Mesenchymal stem cell (in vitro differentiated cells and primary cell): ENCODE data around the gene PSMC2.
"Not testable (repeated sequence)": the region's sequence is repeated elsewhere in the genome, so short reads cannot be mapped to it uniquely, and the experiment has no call there.

ENCODE experiments used
- DNase-seq: peaks from one replicate; pipeline ENCODE4 v3.0.0-alpha.2; 2013
- H2AFZ ChIP-seq: one replicate; pipeline ENCODE4 v1.6.1; 2013; ENCODE audit warnings: low read depth, mild to moderate bottlenecking, control low read depth, inconsistent platforms, low read length, moderate library complexity
- H2AK5ac ChIP-seq: 2 replicates; pipeline ENCODE4 v1.6.1; 2013; ENCODE audit warnings: low read length, moderate library complexity, mild to moderate bottlenecking, inconsistent platforms; ENCODE audit not compliant: severe bottlenecking
- H2BK120ac ChIP-seq: one replicate; pipeline ENCODE4 v1.6.1; 2013; ENCODE audit warnings: low read depth, mild to moderate bottlenecking, inconsistent platforms, low read length, moderate library complexity
- H2BK12ac ChIP-seq, 2 experiments: one replicate each; pipeline ENCODE4 v1.6.1; 2013; ENCODE audit warnings: inconsistent platforms in 2 of 2, low read length in 2 of 2, mild to moderate bottlenecking in 2 of 2, moderate library complexity in 2 of 2, control low read depth in 1 of 2
- H2BK15ac ChIP-seq: one replicate; pipeline ENCODE4 v1.6.1; 2013; ENCODE audit warnings: mild to moderate bottlenecking, low read depth, inconsistent platforms; ENCODE audit not compliant: poor library complexity, severe bottlenecking
- H2BK5ac ChIP-seq: 2 replicates; pipeline ENCODE4 v1.6.1; 2013; ENCODE audit warnings: low read depth, mild to moderate bottlenecking, low read length, control low read depth, inconsistent platforms; ENCODE audit not compliant: poor library complexity, severe bottlenecking
- H3K14ac ChIP-seq, 2 experiments: one replicate each; pipeline ENCODE4 v1.6.1; 2013; ENCODE audit warnings: inconsistent platforms in 2 of 2, low read length in 2 of 2, control low read depth in 1 of 2, mild to moderate bottlenecking in 1 of 2, moderate library complexity in 1 of 2
- H3K18ac ChIP-seq, 2 experiments: one replicate each; pipeline ENCODE4 v1.6.1; 2013; ENCODE audit warnings: inconsistent platforms in 2 of 2, low read length in 2 of 2, control low read depth in 1 of 2, low read depth in 1 of 2, mild to moderate bottlenecking in 1 of 2
- H3K23ac ChIP-seq, 2 experiments: one replicate each; pipeline ENCODE4 v1.6.1; 2013; ENCODE audit warnings: inconsistent platforms in 2 of 2, low read length in 2 of 2, mild to moderate bottlenecking in 2 of 2, moderate library complexity in 2 of 2, control low read depth in 1 of 2
- H3K27ac ChIP-seq: 2 replicates; pipeline ENCODE4 v1.5.1; 2013; ENCODE audit warnings: mild to moderate bottlenecking, moderate library complexity, low read length, control low read depth, inconsistent platforms; ENCODE audit not compliant: poor library complexity, severe bottlenecking
- H3K27me3 ChIP-seq, 2 experiments: 2 replicates each; pipeline versions ENCODE4 v1.6.1 to v1.7.0; 2013; ENCODE audit warnings: low read length in 2 of 2, mild to moderate bottlenecking in 2 of 2, moderate library complexity in 2 of 2, control low read depth in 1 of 2, inconsistent platforms in 1 of 2; ENCODE audit not compliant: control insufficient read depth in 1 of 2, insufficient read depth in 1 of 2
- H3K36me3 ChIP-seq, 2 experiments: 2 replicates each; pipeline versions ENCODE4 v1.6.1 to v1.7.0; 2013; ENCODE audit warnings: low read length in 2 of 2, control low read depth in 1 of 2, inconsistent platforms in 1 of 2, low read depth in 1 of 2, mild to moderate bottlenecking in 1 of 2; ENCODE audit not compliant: insufficient read depth in 2 of 2, control insufficient read depth in 1 of 2
- H3K4ac ChIP-seq, 2 experiments: one replicate each; pipeline ENCODE4 v1.6.1; 2013; ENCODE audit warnings: inconsistent platforms in 2 of 2, low read length in 2 of 2, mild to moderate bottlenecking in 2 of 2, moderate library complexity in 2 of 2, control low read depth in 1 of 2, low read depth in 1 of 2
- H3K4me1 ChIP-seq: 2 replicates; pipeline ENCODE4 v1.6.1; 2013; ENCODE audit warnings: low read depth, low read length, control low read depth; ENCODE audit not compliant: control insufficient read depth, insufficient read depth
- H3K4me2 ChIP-seq: 2 replicates; pipeline ENCODE4 v1.6.1; 2013; ENCODE audit warnings: low read length, mild to moderate bottlenecking, inconsistent platforms; ENCODE audit not compliant: poor library complexity, severe bottlenecking
- H3K4me3 ChIP-seq, 2 experiments: 2 replicates each; pipeline versions ENCODE4 v1.5.1 to v1.7.0; 2013; ENCODE audit warnings: low read length in 2 of 2, mild to moderate bottlenecking in 2 of 2, control low read depth in 1 of 2, low read depth in 1 of 2; ENCODE audit not compliant: insufficient read depth in 1 of 2
- H3K79me1 ChIP-seq: replicated peaks from 2 replicates; pipeline ENCODE4 v1.6.1; 2013; ENCODE audit warnings: mild to moderate bottlenecking, control low read depth, low read length, inconsistent platforms; ENCODE audit not compliant: poor library complexity, severe bottlenecking
- H3K9ac ChIP-seq: 2 replicates; pipeline ENCODE4 v1.7.0; 2013; ENCODE audit warnings: mild to moderate bottlenecking, low read length, moderate library complexity
- H3K9me3 ChIP-seq: 2 replicates; pipeline ENCODE4 v1.7.0; 2013; ENCODE audit warnings: mild to moderate bottlenecking, low read length; ENCODE audit not compliant: control insufficient read depth
- H4K8ac ChIP-seq: one replicate; pipeline ENCODE4 v1.6.1; 2013; ENCODE audit warnings: inconsistent platforms, mild to moderate bottlenecking, low read length, moderate library complexity
- H4K91ac ChIP-seq: one replicate; pipeline ENCODE4 v1.6.1; 2013; ENCODE audit warnings: mild to moderate bottlenecking, low read length, inconsistent platforms
- WGBS: methylation state at CpG from one replicate; pipeline ENCODE4 v1.1.7; 2013; ENCODE audit warnings: mixed read lengths; 5-methylcytosine and 5-hydroxymethylcytosine counted together

PSMC2 gene

GRCh38 chr7:103405789-103406613 lies 58.6 kb downstream of the PSMC2 start:
- DNase-seq, H3K9me3 ChIP-seq, H3K4me3 ChIP-seq, H2BK12ac ChIP-seq, H2AK5ac ChIP-seq, H3K14ac ChIP-seq, H2BK120ac ChIP-seq, H3K9ac ChIP-seq, H3K27ac ChIP-seq, H3K36me3 ChIP-seq, H4K91ac ChIP-seq, H3K4me2 ChIP-seq, H3K4ac ChIP-seq, H2BK5ac ChIP-seq, H3K4me1 ChIP-seq, H3K79me1 ChIP-seq, H2BK15ac ChIP-seq, H2AFZ ChIP-seq, H4K8ac ChIP-seq, H3K23ac ChIP-seq: not testable (repeated sequence)
- 71% methylated on average over 7 of the region's 7 CpGs for WGBS
- peaks cover 0 to 14% of the 10 kb centered on the region in 2 experiments for H3K27me3 ChIP-seq
- H3K18ac ChIP-seq, result peak overlapping the region in 1 of 2 experiments; percentile 0

- H3K9me3 ChIP-seq, result no peaks in the 10 kb centered on the region
- H3K36me3 ChIP-seq, result no peaks in the 10 kb centered on the region
- no peaks in the 10 kb centered on the region for H3K4me1 ChIP-seq
- H3K23ac ChIP-seq, result no peak overlapping the region
- no peak overlapping the region for H3K14ac ChIP-seq
- H2BK12ac ChIP-seq, result no peak overlapping the region
- H2BK5ac ChIP-seq, result no peak overlapping the region
- no peak overlapping the region for H3K4ac ChIP-seq
- no peak overlapping the region for H4K91ac ChIP-seq
- H3K27me3 ChIP-seq, result peaks cover 3 to 19% of the 10 kb centered on the region in 2 experiments
- H2AK5ac ChIP-seq, result no peak overlapping the region
- no peak overlapping the region for H3K27ac ChIP-seq
- no peak overlapping the region for H2BK120ac ChIP-seq
- DNase-seq, result no peak
- H2AFZ ChIP-seq, result no peak overlapping the region
- H3K18ac ChIP-seq, result no peak overlapping the region
- no peak overlapping the region for H4K8ac ChIP-seq
- H3K4me3 ChIP-seq, result no peak overlapping the region
- H2BK15ac ChIP-seq, result no peak overlapping the region
- WGBS, result 100% methylated on average over 1 of the region's 1 CpG
- no peaks in the 10 kb centered on the region for H3K79me1 ChIP-seq
- H3K4me2 ChIP-seq, result no peak overlapping the region
- no peak overlapping the region for H3K9ac ChIP-seq
These were observed 64.7 kb downstream of the PSMC2 start for GRCh38 chr7:103412151-103412550.

DNA sequence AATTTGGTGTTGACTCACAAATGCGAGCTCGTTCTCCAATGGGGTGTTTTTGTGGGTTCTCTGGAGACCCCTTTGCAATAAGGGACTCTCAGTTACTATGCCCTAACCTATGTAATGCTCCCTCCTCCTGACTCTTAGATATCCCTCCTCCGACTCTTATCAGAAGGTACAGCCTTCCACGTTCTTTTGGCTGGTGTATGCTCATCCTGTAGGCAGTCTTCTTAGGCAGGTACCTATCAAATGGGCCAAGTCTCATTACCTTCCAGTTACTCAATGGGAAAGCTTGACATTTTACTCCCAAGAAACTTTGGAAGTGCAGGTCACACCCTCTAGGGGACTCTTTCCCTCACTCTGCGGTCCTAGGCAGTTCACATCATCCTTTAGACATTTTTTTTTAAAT lies 66.0 kb downstream of the PSMC2 start:
- H3K23ac ChIP-seq, result no peak overlapping the region
- no peak overlapping the region for H2BK12ac ChIP-seq
- no peak overlapping the region for H2BK120ac ChIP-seq
- no peaks in the 10 kb centered on the region for H3K79me1 ChIP-seq
- H2BK15ac ChIP-seq, result no peak overlapping the region
- no peak overlapping the region for H4K8ac ChIP-seq
- no peak overlapping the region for H3K27ac ChIP-seq
- no peak overlapping the region for H3K4ac ChIP-seq
- H4K91ac ChIP-seq, result no peak overlapping the region
- no peak overlapping the region for H2AK5ac ChIP-seq
- H3K9ac ChIP-seq, result no peak overlapping the region
- H2AFZ ChIP-seq, result no peak overlapping the region
- no peaks in the 10 kb centered on the region for H3K36me3 ChIP-seq
- no peak overlapping the region for H3K4me3 ChIP-seq
- WGBS, result 82% methylated on average over 4 of the region's 5 CpGs
- no peak overlapping the region for H3K14ac ChIP-seq
- H3K4me2 ChIP-seq, result no peak overlapping the region
- H3K4me1 ChIP-seq, result no peaks in the 10 kb centered on the region
- H3K18ac ChIP-seq, result no peak overlapping the region
- DNase-seq, result no peak
- H3K27me3 ChIP-seq, result peaks cover 3 to 19% of the 10 kb centered on the region in 2 experiments
- no peaks in the 10 kb centered on the region for H3K9me3 ChIP-seq
- H2BK5ac ChIP-seq, result no peak overlapping the region

DNA sequence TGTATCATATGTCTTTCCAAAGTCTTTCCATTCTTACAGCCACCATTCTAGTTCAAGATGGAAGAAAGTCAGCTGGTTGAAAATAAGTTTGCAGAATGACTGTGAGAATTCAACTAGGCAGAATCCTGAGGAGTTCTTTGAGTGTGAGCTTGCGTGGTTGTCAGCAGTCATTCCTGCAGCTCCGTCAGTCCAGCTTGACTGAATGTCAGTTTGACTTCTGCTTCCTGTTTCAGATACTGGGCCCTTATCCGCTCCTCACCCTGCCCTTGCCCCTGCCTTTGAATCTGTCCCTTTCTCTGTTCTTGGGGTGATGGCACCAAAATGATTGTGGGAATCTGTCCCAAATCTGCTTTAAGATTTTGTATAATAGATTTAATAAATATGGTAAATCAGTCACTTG lies 70.8 kb downstream of the PSMC2 start:
- H4K8ac ChIP-seq, result no peak overlapping the region
- H3K36me3 ChIP-seq, result no peaks in the 10 kb centered on the region
- H3K27me3 ChIP-seq, result peaks cover 0 to 15% of the 10 kb centered on the region in 2 experiments
- no peak overlapping the region for H2BK120ac ChIP-seq
- H2BK5ac ChIP-seq, result no peak overlapping the region
- H3K4ac ChIP-seq, result no peak overlapping the region
- H3K4me1 ChIP-seq, result no peaks in the 10 kb centered on the region
- no peak overlapping the region for H2AK5ac ChIP-seq
- H4K91ac ChIP-seq, result no peak overlapping the region
- H2AFZ ChIP-seq, result no peak overlapping the region
- H2BK12ac ChIP-seq, result no peak overlapping the region
- WGBS, result 72% methylated on average over 2 of the region's 3 CpGs
- DNase-seq, result no peak
- no peaks in the 10 kb centered on the region for H3K9me3 ChIP-seq
- no peak overlapping the region for H3K27ac ChIP-seq
- no peak overlapping the region for H3K9ac ChIP-seq
- H3K14ac ChIP-seq, result no peak overlapping the region
- H3K23ac ChIP-seq, result no peak overlapping the region
- no peak overlapping the region for H3K18ac ChIP-seq
- no peaks in the 10 kb centered on the region for H3K79me1 ChIP-seq
- H3K4me2 ChIP-seq, result no peak overlapping the region
- H3K4me3 ChIP-seq, result no peak overlapping the region
- H2BK15ac ChIP-seq, result no peak overlapping the region
